Natural killer cell treated with Interleukin-12 subunit alpha and Interleukin-12 subunit beta and Interleukin-15 and Interleukin-18, amount 100 ng/mL, for 72 hours (primary cell): ENCODE measurements around the gene ZNF669. TPM values are rescaled to one million over a fixed set of nuclear protein-coding genes. Genes with fewer than 3 reads are reported as not detected.

Experiments used
- ATAC-seq, 2 donors: fragments of 150-1000 bp; cut with Tn5 transposase in 1 of 2; sonication (Bioruptor Pico), chemical (Tn5 transposase) in 1 of 2; 2 replicates each; pipeline ENCODE4 v1.10.0; 2021
- DNase-seq: peaks from one replicate; pipeline ENCODE4 v3.0.0; 2022; ENCODE audit warnings: low spot score
- H3K27ac Mint-ChIP-seq, 2 donors: 1 replicate in 1 of 2; 2 replicates in 1 of 2; pipeline ENCODE4 v1.8.0; 2022; ENCODE audit warnings: mixed read lengths in 2 of 2, mild to moderate bottlenecking in 1 of 2, moderate library complexity in 1 of 2
- H3K27me3 Mint-ChIP-seq, 2 donors: 1 replicate in 1 of 2; 2 replicates in 1 of 2; pipeline ENCODE4 v1.8.0; 2022; ENCODE audit warnings: mixed read lengths in 2 of 2
- H3K36me3 Mint-ChIP-seq: one replicate; pipeline ENCODE4 v1.8.0; 2022; ENCODE audit warnings: mixed read lengths
- H3K4me1 Mint-ChIP-seq, 2 donors: 1 replicate in 1 of 2; 2 replicates in 1 of 2; pipeline ENCODE4 v1.8.0; 2022; ENCODE audit warnings: low read depth in 2 of 2, mixed read lengths in 2 of 2, mild to moderate bottlenecking in 1 of 2
- H3K4me3 Mint-ChIP-seq: one replicate; pipeline ENCODE4 v1.8.0; 2022; ENCODE audit warnings: mixed read lengths
- H3K9me3 Mint-ChIP-seq: 2 replicates; pipeline ENCODE4 v1.8.0; 2022; ENCODE audit warnings: mixed read lengths
- total RNA-seq, 2 donors: library from RNA; stranded (reverse); gene quantifications; one replicate each; pipeline ENCODE4 v1.2.3, GENCODE V29; 2022

The ZNF669 gene
- total RNA-seq, 2 donors from 2014 or later = 10.5 to 11.0 TPM

GRCh38 chr1:247077876-247078257, 26.3 kb downstream of the ZNF669 start:
- Mint-ChIP-seq H3K4me1 (peaks cover 25 to 32% of the 10 kb centered on the region in 2 donors), H3K4me3 (peak overlapping the region; percentile 90), H3K9me3 (no peaks in the 10 kb centered on the region), H3K27ac (peak overlapping the region; percentile 78 to 83), H3K27me3 (peaks cover 0 to 8% of the 10 kb centered on the region in 2 donors), H3K36me3 (no peaks in the 10 kb centered on the region)
- ATAC-seq (no peak), DNase-seq (no peak)

GRCh38 chr1:247077213-247077612, 26.9 kb downstream of the ZNF669 start:
- H3K4me3 Mint-ChIP-seq = peak overlapping the region; percentile 90
- DNase-seq (no peak), ATAC-seq (no peak)
- peaks cover 25 to 32% of the 10 kb centered on the region in 2 donors for H3K4me1 Mint-ChIP-seq
- peak overlapping the region in 1 of 2 donors; percentile 83 for H3K27ac Mint-ChIP-seq
- H3K9me3 Mint-ChIP-seq = no peaks in the 10 kb centered on the region
- no peaks in the 10 kb centered on the region for H3K36me3 Mint-ChIP-seq
- H3K27me3 Mint-ChIP-seq = peaks cover 0 to 6% of the 10 kb centered on the region in 2 donors

- H3K4me3 Mint-ChIP-seq = no peak overlapping the region
- DNase-seq (no peak), ATAC-seq (no peak)
- H3K27ac Mint-ChIP-seq = no peak overlapping the region
- no peaks in the 10 kb centered on the region for H3K27me3 Mint-ChIP-seq
- peaks cover 12% of the 10 kb centered on the region for H3K36me3 Mint-ChIP-seq
- H3K9me3 Mint-ChIP-seq = peaks cover 11% of the 10 kb centered on the region
- peaks cover 6 to 12% of the 10 kb centered on the region in 2 donors for H3K4me1 Mint-ChIP-seq
These were observed 33.5 kb downstream of the ZNF669 start for GRCh38 chr1:247070645-247071044.

GRCh38 chr1:247064304-247064703, 39.9 kb downstream of the ZNF669 start:
- Mint-ChIP-seq H3K27me3 (no peaks in the 10 kb centered on the region), H3K4me1 (peaks cover 6 to 14% of the 10 kb centered on the region in 2 donors), H3K4me3 (no peak overlapping the region), H3K36me3 (peaks cover 14% of the 10 kb centered on the region), H3K9me3 (peaks cover 9% of the 10 kb centered on the region), H3K27ac (no peak overlapping the region)
- ATAC-seq (no peak), DNase-seq (no peak)

- peaks cover 6 to 16% of the 10 kb centered on the region in 2 donors for H3K4me1 Mint-ChIP-seq
- ATAC-seq (no peak), DNase-seq (no peak)
- no peak overlapping the region for H3K4me3 Mint-ChIP-seq
- H3K27me3 Mint-ChIP-seq = no peaks in the 10 kb centered on the region
- H3K27ac Mint-ChIP-seq = no peak overlapping the region
- peaks cover 17% of the 10 kb centered on the region for H3K9me3 Mint-ChIP-seq
- peaks cover 34% of the 10 kb centered on the region for H3K36me3 Mint-ChIP-seq
These were observed 43.4 kb downstream of the ZNF669 start for GRCh38 chr1:247060771-247061170.

- H3K36me3 Mint-ChIP-seq = peaks cover 58% of the 10 kb centered on the region
- DNase-seq = no peak
- H3K9me3 Mint-ChIP-seq = peaks cover 29% of the 10 kb centered on the region
- H3K27me3 Mint-ChIP-seq = no peaks in the 10 kb centered on the region
- no peak for ATAC-seq
- peaks cover 8 to 16% of the 10 kb centered on the region in 2 donors for H3K4me1 Mint-ChIP-seq
- no peak overlapping the region for H3K4me3 Mint-ChIP-seq
- no peak overlapping the region for H3K27ac Mint-ChIP-seq
These were observed 48.1 kb downstream of the ZNF669 start for GRCh38 chr1:247056071-247056470.

- Mint-ChIP-seq H3K9me3 (peaks cover 29% of the 10 kb centered on the region), H3K27ac (no peak overlapping the region), H3K4me1 (peaks cover 8 to 16% of the 10 kb centered on the region in 2 donors), H3K27me3 (no peaks in the 10 kb centered on the region), H3K36me3 (peaks cover 63% of the 10 kb centered on the region), H3K4me3 (peak overlapping the region; percentile 17)
- no peak for DNase-seq
- no peak for ATAC-seq
These were observed 49.2 kb downstream of the ZNF669 start for GRCh38 chr1:247054992-247055415.

Other genes with a start within 250 kb of the ZNF669 start
- gene AHCTF1, start 172.4 kb downstream of the ZNF669 start, total RNA-seq = 10 to 100 TPM; 38.9 to 53.8 TPM
- gene ZNF695, start 96.3 kb downstream of the ZNF669 start, total RNA-seq = 1 to 10 TPM in 1 of 2 donors, under 1 TPM in 1; 0.33 to 1.2 TPM
- 1 to 10 TPM; 3.0 to 3.2 TPM for gene ZNF670, start 25.5 kb downstream of the ZNF669 start, total RNA-seq
- 10 to 100 TPM; 16.2 to 25.9 TPM for gene ZNF124, start 67.7 kb upstream of the ZNF669 start, total RNA-seq
- not detected for gene VN1R5, start 151.7 kb upstream of the ZNF669 start, total RNA-seq
- 10 to 100 TPM; 17.2 to 24.5 TPM for gene ZNF496, start 227.5 kb upstream of the ZNF669 start, total RNA-seq